NCI-H187 (cell line): ENCODE results near the gene SMIM14.
"Not testable (repeated sequence)": the region's sequence is repeated elsewhere in the genome, so short reads cannot be mapped to it uniquely, and the experiment has no call there.

Experiments used
- DNase-seq, 2 experiments: peaks; one replicate each; lab custom pipeline; 2025; lab: John Stamatoyannopoulos, UW

The SMIM14 gene

DNA sequence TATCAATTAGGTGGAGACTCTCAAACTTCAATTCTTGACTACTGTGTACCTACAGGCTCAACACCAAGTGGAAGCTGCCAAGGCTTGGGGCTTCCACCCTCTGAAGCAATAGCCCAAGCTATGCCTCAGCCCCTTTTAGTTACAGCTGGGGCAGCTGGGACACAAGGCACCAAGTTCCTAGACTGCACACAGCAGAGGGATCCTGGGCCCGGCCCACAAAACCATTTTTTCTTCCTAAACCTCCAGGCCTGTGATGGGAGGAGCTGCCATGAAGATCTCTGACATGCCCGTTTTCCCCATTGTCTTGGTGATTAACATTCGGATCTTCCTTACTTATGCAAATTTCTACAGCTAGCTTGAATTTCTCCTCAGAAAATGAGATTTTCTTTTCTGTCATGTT is 108.0 kb downstream of the SMIM14 start:
- DNase-seq, result no peak

DNA sequence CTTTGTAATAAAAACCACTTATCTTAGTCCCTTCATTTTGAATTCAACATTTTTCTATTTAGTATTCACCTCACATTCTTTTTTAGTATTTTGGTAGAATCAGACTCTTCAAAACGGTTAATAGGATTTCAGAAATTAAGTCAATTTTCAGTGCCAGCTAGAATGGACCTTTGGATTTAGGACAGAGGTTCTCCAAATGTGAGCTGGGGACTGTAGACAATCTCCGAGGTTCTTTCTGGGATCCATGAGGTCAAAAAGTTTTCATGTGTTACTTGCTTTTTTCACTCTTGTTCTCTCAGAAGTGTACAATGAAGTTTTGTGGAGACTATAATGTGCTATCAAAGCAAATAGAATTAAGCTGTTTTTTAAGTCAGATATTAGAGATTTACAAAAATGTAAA is 109.1 kb downstream of the SMIM14 start:
- no peak for DNase-seq

DNA sequence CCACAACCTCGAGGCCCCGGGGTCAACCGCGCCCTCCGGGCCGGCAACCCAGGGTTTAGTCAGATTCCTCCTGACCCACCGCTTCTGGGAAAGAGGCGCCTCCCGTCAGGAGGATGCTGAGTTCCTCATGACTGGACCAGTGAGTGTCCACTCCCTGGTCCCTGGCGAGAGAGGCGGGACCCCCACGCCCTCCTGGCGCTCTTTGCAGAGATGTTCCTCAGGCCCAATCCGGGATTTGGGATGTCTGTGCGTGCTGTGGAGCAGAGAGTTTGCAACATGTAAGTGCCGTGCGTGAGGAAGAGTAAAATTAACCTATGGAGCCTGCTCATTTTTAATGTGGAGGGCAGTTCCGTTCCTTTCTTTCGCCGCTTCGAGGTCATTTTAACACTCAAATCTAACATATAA is 110.6 kb downstream of the SMIM14 start:
- peak in 1 of 2 experiments; percentile 52 for DNase-seq

DNA sequence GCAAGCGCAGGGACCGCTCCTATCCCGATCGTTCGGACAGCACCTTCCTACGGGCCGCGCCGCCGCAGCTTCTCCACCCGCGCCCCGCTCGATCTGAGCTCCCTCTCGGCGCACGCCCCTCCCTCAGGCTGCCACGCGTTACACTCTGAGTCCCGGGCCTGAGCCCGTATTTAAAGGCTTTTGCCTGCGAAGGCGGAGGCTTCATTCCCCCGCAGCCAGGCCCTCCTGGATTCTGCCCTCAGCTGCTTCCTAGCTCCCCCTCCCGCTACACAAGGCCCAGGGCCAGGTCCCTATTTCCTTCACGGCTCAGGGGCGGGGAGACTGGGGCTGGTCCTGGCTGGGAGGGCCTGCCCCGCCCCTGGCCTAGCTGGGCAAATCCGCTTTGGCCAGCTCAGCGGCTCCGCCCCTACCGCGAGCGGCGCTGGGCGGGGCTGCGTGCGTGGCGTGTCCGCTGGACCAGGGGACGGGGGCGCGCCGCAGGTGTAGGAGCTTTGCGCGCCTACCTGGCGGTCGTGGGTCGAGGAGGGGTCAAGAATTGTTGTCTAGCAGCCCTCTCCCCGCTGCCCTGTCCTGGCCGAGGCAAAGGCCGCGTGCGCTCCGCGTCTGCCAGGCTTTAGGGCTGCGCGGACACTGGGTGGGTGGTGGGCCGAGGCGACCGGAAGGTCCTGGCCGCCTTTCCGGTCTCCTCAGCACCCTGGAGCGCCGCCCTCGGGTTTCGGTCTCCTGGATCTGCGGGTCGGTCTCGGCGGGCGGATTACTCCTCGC is 111.2 kb downstream of the SMIM14 start, which contains the start of gene UGDH:
TSS of gene UGDH (minus strand) at position 144 of the 765 bp plus-strand sequence. CDS start 5,927 bp downstream, outside the sequence.
- peak; percentile 93 to 99 for DNase-seq

DNA sequence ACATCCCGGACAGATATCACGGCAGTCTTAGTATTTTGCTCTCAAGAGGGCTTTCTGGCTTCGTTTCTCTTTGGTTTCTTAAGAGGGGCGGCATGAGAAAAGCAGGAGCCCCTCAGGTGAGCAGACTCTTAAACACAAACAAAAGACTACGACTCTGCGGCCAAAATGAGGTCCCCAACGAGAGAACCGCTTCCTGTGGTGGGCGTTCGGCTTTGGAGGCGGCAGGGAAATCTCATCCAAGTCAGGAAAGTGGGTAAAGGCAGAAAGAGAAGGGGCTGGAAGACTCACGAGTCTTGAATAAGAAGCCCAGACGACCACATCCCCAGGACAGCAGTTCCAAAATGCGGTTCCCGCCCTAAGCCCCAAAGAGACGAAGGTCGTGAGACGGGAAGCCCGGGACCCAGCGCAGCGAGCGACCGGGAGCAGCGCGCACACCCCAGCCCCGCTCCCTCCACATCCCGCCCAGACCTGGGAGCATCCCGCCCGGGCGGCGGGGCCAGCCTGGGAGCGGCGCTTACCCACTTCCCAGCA is 111.8 kb downstream of the SMIM14 start:
- DNase-seq, result no peak

DNA sequence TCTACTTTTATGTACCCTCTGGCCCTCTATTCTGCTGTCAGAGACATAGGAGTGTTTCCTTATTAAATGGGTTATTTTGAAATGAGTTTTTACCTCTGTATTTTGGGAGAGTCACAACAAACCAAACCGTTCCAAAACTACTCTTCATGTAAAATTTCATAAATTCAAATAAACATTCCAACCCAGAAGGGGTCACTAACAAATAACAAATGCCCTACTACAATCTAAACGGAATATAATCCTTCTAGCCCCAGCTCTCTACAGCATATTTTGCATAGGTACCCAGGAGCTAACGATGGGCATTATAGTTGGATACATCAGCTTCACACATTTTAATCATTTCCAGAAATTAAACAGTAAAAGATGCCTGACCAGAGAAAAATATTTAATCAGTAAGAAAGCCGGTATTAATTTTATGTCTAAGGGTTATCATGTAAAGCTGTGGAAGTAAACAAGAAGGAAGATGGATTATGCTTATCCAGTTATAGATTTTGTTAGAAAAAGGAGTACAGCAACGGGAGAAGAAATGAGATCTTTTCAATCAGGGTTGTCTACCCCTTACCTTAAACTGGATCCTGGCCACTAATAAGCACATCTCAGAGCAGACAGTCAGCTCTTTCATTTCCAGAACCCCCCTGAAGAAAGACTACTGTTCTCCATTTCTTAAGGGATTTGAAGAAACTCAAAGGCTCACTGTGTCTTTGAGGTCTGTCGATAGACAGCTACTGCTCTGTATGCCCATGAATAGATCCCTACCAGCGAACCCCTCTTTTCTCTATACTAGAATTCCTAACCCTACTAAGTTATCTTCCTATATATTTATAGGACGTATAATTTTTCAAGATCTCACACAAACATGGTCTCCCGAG is 112.6 kb downstream of the SMIM14 start:
- no peak for DNase-seq

DNA sequence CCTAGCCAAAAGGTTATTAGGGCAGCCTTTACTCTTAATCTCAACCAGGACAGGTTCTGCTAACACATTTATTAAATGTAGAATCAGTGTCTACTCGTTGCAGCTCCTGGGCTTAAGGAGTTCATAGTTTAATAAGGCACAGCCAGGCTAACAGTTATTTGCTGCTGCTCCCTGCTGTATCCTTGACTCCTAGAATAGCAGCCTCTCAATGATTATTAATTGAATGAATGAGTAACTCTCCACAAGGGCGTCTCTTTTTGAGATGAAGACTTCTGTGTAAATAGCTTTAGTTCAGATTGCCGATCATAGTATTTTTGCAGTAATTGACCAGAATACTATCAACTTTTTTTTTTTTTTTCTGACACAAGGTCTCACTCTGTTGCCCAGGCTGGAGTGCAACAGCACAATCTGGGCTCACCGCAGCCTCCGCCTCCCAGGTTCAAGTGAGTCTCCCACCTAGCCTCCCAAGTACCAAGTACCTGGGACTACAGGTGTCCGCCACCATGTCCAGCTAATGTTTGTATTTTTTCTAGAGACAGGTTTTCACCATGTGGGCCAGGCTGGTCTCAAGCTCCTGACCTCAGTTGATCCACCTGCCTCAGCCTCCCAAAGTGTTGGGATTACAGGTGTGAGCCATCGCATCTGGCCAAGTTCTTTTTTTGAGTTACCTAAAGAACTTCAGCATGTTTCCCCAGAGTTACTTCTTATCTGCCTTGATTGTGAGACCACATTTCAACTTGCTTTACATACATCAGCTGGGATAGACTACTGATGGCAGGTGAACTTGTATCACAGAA is 114.3 kb downstream of the SMIM14 start:
- no peak for DNase-seq

DNA sequence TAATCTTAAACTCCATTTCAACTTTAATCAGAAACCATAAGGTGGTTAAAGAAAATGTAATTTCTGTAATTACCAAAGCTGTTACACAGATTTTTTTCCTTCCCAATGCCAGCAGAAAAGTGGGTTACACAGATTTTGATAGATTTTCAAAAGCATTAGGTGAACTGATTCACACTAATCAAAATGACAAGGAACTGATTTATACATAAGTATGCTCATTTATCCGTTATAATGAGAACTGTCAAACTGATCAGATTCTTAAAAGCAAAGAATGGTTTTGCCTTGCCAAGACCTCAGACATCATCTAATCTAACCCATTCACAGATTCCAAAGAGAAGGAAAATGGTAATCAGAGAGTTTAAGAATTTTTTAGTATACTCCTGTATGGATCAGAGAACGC is 116.6 kb downstream of the SMIM14 start:
- DNase-seq, result no peak

DNA sequence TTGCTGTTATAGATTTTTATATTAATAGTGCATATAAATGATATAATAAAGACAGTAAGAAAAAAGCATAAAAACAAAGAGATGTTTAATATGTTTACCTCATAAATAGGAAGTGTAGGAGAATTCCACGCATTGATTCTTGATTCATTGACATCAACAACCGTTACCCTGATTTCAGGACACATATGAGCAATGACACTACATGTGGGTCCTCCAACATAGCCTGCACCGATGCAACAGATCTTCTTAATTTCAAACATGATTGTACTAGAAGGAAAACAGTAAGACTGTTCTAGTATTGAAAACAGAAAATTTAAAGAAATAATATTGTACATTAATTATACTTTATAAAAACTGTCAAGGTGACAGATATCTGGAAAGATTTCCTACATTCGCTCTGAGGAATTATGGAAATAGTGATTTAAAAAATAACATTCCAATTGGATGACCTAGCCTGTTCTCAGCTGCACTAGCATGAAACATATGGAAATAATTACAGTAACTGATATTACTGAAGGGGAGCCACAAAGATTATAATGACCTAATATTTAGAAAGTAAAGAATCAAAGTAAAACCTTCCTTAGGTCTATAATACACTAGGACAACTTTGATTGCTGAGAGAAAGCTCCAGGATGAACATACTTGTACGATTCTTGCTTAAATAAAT is 117.3 kb downstream of the SMIM14 start:
- no peak for DNase-seq

DNA sequence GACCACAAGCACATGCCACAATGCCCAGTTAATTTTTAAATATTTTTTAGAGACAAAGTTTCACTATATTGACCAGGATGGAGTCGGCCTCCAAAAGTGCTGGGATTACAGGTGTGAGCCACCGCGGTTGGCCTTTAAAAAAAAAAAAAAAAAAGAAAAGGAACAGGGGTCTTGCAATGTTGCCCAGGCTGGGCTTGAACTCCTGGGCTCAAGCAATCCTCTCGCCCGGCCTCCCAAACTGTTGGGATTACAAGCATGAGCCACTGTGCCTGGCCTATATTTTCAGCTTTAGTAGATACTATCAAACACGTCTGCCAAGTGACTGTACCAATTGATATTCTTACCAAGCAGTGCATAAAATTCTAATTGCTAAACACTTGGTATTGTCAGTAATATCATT is 120.2 kb downstream of the SMIM14 start:
- no peak for DNase-seq

DNA sequence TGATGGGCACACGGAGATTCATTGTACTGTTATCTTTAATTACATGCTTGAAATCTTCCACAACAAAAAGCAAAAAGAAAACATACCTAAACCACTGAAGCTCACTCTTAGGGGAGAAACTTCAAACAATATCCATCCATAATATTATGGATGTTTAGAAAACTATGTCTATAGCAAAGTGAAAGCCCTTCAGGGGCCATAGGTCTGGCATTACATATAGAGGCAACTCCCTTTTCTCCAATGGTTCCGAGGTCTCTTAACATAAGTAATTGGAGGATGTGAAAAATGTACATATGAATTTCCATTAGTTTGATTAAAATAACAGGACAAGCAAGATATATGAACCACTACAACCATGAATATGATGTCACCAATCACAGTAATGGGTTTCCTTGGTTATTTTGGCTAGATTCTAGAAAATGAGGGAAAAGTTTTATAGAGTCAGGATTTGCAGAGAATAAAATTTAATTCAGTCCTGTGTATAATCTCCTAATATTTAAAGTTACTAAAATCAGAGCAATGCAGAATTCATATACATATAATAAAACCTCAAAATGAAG is 122.2 kb downstream of the SMIM14 start:
- no peak for DNase-seq

DNA sequence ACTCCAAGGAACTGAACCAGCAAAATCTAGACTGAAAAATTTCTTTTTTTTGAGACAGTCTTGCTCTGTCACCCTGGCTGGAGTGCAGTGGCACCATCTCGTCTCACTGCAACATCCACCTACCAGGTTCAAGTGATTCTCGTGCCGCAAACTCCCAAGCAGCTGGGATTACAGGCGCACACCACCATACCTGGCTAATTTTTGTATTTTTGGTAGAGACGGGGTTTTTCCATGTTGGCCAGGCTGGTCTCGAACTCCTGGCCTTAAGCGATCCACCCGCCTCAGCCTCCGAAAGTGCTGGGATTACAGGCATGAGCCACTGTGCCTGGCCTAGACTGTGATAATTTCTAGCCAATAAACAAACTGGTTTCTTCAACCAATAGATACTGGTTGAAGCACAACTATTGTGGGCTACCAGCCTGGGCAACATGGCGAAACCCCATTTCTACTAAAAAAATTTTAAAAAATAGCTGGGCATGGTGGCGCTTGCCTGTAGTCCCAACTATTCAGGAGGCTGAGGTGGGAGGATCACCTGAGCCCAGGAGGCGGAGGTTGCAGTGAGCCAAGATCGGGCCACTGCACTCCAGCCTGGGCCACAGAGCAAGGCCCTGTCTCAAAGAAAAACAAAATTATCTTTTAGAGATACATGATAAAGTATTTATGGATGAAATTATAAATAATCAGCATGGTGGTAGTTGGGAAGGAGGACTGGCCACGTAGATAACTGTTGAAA is 122.8 kb downstream of the SMIM14 start:
- DNase-seq, result not testable (repeated sequence)

DNA sequence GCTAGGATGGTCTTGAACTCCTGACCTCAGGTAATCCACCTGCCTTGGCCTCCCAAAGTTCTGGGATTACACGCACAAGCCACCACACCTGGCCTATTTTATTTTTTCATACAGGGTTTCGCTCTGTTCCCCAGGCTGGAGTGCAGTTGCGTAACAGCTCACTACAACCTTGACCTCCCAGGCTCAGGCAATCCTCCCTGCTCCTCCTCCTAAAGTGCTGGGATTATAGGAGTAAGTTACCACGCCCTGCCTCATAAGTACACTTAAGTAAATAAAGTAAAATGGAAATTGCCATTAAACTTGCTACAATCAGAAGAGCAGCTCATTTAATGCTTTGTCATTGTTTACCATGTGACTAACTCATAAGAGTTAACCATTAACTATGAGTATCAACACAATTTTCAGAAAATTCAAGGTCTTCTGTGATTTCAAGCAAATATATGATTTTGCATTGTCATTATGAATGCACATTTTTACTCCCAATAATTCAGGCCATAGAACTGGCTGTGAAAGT is 123.7 kb downstream of the SMIM14 start:
- DNase-seq, result no peak

DNA sequence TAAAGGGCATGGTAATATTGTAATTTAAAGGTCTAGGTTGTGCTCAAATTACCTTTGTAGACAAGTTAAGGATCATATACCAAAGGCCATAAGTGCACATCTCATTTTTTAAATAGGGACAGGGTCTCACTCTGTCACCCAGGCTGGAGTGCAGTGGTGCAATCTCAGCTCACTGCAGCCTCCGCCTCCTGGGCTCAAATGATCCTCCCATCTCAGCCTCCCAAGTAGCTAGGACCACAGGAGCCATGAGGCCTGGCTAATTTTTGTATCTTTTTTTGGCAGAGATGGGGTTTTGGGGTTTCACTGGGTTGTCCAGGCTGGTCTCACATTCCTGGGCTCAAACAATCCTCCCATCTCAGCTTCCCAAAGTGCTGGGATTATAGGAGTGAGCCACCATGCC is 124.4 kb downstream of the SMIM14 start:
- not testable (repeated sequence) for DNase-seq

DNA sequence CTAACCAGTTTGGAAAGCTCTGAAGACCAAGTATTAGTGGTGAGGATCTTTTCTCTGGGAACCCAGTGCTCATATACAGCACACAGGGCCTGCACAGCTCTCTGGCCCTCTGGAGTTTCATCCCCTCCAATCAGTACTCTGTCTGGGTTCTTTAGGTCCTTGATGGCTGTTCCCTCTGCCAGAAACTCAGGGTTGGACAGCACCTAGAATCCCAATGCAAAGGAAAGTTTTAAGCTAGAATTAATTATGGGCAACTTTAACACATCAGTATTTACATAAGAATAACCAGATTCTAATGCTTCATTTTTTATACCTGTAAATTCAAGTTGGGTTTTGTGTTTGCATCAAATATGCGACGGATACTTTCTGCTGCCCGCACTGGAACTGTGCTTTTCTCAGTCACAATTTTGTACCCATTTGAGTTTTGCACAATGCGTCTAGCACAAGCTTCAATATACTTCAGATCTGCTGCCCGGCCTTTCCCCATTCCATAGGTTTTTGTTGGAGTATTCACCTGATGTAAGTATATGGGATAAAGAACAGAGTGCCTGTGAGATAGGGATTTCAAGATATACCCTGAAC is 128.2 kb downstream of the SMIM14 start:
- DNase-seq, result no peak

DNA sequence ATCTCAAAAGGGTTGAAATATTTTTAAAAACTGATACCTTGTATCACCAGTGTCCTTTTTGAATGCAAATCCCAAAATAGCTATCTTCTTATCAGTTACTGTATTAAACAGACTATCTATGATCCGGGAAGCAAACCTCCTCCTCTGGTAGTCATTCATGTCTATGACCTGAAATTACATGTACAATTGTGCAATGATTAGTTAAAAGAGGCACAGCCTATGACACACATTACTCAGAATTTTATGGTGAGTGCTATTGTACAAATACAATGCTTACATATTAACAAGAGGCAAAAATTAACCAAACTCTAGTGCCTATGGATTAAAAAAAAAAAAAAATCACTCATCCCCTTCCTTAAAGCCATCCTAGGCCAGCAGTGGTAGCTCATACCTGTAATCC is 133.1 kb downstream of the SMIM14 start:
- no peak for DNase-seq

DNA sequence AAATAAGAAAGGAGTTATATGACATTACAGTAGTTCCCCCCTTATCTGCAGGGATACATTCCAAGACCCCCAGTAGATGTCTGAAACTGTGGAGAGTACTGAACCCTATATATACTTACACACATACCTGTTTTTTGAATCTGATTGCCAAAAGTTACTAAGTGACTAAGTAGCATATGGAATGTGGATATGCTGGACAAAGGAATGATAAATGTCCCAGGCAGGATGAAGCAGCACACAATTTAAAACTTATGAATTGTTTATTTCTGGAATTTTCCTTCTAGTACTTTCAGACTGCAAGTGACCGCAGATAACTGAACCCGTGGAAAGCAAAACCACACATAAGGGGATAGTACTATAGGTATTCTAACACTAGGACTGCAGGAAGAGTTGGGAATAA is 134.1 kb downstream of the SMIM14 start:
- no peak for DNase-seq

DNA sequence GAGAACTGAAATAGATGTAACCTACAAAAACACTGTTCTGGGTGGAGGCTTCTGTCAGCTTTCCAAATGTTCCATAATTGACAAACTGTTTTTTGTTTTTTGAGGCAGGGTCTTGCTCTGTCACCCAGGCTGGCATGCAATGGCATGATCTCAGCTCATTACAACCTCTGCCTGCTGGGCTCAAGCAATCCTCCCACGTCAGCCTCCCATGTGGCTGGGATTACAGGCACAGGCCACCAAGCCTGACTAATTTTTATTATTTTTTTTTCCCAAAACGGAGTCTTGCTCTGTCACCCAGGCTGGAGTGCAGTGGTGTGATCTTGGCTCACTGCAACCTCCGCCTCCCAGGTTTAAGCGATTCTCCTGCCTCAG is 136.0 kb downstream of the SMIM14 start:
- not testable (repeated sequence) for DNase-seq

DNA sequence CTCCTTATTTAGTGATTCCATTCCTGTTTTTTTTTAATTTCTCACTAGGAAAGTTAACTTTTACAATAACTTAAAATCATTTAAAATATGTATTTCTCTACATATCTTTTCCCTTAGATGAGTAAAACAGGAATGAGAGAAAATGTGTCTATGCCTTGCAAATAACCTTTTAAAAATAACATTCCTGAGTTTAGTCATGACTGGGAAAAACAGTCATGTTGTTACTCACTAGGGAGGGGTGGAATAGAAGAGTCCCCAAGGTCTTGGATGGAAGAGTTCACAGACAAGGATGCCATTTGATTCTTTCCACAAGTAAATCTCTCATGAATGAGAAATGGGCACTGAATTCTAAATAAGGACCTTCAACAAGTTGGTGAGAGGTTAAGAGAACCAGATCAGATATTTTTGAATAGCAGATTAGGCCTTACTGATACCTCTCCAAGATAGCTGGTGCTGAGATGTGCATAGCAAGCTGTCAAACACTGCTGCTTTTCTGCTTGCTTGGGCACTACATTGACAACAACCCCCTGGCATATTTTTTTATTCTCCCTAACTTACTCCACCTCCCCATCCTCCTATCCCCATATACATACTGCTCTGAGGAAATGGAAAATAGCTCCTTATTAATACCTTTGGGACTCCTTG is 136.5 kb downstream of the SMIM14 start:
- no peak for DNase-seq

DNA sequence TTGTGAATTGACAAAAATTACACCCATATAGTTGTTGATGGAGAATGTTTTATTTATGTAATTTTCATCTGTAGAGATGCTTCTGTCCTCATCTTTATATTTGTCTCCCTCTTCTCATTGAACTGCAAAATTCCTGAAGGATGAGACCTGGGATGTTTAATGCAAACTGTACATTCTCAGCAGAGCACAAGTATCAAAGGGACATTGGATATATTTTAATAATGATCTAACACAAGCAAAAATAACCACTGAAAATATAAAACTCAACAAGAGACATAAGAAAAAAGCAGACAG is 140.0 kb downstream of the SMIM14 start:
- no peak for DNase-seq
